HG03039 (cell line): ENCODE results near the gene OTUB1.

ENCODE experiments used
- ATAC-seq: cut with Tn5 transposase; IDR thresholded peaks from one replicate; pipeline ENCODE4 v1.9.1; 2021; ENCODE audit warnings: mild to moderate bottlenecking, moderate library complexity; ENCODE audit not compliant: unreplicated experiment

Gene OTUB1

GRCh38 chr11:64003807-64004589, 17.8 kb downstream of the OTUB1 start:
- no peak for ATAC-seq

DNA sequence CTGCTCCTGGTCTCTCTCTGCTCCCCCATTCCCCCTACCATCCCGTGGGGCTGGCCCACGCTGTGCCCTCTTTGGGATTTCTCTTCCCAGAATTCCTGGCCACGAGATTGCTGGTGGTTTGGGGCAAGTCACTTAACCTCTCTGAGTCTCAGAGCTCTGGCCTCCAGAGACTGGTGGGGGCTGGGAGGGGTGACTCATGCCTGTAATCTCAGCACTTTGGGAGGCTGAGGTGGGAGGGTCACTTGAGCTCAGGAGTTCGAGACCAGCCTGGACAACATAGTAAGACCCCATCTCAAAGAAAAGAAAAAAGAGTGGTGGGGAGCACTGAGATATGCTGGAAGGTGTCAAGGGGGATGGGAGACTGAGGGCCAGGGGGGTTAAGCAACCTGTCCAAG, 18.3 kb downstream of the OTUB1 start:
- ATAC-seq, result no peak

DNA sequence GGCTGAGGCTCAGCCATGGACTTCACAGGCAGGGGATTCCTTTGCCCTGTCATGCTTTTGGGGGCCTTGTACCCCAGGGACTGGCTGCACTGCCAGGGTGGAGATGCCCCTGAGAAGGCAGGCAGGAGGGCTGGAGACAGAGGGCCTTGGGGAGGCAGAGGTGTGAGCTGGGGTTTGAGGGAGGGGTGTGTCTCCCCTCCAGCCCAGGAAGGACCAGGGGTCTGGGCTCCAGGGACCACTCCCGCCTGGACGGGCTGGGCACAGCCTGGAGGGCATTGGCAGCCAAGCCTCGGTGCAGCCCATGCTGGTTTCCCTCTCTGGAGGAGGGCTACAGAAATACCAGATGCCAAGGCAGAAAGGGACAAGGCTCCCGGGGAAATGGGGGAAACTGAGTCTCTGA, 19.5 kb downstream of the OTUB1 start:
- no peak for ATAC-seq

GRCh38 chr11:64006398-64006797, 20.2 kb downstream of the OTUB1 start:
- ATAC-seq, result no peak

DNA sequence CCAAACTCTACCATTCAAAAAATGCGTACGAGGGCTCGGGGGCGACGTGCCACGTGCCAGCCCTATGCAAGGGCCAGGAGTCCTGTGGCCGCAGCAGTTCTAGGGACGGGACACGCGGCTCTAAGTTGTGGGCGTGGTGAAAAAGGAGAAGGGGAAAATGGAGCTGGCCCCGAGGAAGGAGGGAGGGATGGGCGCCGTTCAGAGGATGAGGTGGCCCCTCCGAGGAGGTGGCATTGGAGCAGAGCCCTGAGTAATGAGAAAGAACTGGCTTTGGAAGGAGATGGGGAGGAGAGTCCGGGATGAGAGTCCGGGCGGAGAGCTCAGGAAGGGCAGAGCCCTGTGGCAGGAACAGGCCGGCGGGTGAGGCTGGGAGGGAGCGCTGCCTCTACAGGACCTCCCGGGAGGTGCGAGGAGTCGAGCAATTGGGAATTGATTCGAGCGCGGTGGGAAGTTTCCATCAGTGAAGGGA, 21.0 kb downstream of the OTUB1 start:
- no peak for ATAC-seq

DNA sequence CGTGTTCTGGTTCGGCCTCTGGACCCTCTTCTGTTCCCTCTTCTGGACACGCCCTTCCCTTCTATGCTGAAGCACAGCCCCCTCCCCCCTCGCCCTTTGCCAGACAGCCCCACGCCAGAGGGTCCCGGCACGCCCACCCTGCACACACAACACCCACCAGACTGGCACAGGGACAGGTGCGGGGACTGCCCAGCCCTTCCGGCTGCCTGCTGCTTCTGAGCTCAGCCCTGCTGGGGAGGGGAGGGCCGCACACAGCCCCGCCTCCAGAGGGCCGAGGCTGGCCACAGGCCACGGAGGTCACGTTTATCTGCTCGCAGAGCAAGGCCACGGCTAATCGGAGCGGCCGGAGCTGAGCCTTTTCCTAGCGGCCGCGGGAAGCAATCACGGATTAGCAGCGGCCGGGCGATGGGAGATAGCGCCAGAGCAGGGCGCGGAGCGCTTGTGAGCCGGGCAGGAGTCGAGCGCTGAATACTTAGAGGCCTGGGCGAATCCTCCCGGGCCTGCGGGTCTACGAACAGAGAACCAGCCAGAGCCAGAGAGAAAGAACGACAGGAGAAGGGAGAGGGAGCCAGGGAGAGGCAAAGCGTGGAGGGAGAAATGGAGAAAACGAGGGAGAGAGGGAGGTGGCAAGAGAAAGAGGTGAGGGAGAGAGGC, 21.5 kb downstream of the OTUB1 start:
- no peak for ATAC-seq

- ATAC-seq, result no peak
These were observed 22.2 kb downstream of the OTUB1 start for GRCh38 chr11:64008283-64008913.

GRCh38 chr11:64008914-64009633, 22.8 kb downstream of the OTUB1 start:
- no peak for ATAC-seq

GRCh38 chr11:64009710-64010109, 23.5 kb downstream of the OTUB1 start:
- ATAC-seq, result no peak

DNA sequence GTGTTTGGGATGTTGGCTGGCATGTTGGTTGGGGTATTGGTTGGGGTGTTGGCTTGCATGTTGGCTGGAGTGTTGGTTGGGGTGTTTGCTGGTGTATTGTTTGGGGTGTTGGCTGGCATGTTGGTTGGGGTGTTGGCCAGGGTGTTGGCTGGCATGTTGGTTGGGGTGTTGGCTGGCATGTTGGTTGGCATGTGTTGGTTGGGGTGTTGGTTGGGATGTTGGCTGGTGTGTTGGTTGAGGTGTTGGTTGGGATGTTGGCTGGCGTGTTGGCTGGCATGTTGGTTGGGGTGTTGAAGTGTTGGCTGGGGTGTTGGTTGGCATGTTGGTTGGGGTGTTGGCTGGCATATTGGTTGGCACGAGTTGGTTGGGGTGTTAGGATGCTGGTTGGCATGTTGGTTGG, 24.5 kb downstream of the OTUB1 start:
- ATAC-seq, result no peak

DNA sequence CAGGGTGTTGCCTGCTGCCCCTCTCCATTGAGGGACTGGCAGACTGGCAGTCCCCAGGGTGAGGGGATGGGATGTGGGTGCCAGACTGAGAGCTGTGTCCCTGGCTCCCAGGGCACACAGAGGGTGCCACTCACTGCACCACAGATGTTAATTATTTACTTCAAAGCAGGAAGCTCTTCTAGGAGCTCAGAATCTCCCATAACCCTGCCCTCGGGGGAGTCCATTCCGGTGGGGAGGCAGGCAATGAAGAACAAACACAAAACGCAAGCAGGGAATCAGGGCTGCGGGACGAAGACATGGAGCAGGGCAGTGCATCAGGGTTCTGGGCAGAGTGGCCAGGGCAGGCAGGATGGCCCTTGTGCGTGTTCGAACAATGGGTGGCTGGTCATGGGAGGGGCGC, 25.1 kb downstream of the OTUB1 start:
- no peak for ATAC-seq

DNA sequence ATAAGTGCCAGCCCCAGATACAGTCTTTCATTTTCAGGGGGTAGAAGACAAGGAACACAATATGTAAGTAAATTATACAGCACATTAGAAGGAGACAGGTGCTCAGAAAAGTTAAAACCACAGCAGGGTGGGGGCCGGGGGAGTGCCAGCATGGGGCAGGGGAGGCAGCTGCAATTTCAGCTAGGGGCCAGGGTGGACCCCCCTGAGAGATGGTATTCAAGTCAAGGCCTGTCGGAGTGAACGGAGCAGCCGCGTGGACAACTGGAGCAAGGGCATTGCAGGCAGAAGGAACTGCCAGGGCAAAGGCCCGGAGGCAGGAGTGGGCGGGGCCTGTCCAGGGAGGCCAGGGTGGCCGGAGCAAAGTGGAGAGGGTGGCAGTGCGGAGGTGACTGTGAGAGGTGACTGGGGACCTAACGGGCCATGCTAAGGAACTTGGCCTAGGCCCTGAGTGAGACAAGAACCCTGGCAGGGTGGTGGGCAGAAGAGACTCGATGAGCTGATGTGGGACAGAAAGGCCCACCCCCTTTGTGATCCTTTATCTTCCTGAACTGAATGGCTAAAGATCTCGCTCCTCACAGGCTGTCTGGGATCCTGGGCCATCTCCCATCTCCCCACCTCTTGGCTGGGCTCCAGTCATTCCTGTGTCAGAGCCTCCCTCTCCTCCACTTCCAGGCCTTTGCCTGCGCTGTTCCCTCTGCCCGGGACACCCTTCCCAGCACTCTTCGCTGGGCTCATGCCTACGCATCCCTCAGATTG, 27.1 kb downstream of the OTUB1 start:
- ATAC-seq, result no peak

- ATAC-seq, result no peak
These were observed 28.1 kb downstream of the OTUB1 start for GRCh38 chr11:64014356-64014755.

GRCh38 chr11:64015510-64015909, 29.3 kb downstream of the OTUB1 start:
- ATAC-seq, result no peak

DNA sequence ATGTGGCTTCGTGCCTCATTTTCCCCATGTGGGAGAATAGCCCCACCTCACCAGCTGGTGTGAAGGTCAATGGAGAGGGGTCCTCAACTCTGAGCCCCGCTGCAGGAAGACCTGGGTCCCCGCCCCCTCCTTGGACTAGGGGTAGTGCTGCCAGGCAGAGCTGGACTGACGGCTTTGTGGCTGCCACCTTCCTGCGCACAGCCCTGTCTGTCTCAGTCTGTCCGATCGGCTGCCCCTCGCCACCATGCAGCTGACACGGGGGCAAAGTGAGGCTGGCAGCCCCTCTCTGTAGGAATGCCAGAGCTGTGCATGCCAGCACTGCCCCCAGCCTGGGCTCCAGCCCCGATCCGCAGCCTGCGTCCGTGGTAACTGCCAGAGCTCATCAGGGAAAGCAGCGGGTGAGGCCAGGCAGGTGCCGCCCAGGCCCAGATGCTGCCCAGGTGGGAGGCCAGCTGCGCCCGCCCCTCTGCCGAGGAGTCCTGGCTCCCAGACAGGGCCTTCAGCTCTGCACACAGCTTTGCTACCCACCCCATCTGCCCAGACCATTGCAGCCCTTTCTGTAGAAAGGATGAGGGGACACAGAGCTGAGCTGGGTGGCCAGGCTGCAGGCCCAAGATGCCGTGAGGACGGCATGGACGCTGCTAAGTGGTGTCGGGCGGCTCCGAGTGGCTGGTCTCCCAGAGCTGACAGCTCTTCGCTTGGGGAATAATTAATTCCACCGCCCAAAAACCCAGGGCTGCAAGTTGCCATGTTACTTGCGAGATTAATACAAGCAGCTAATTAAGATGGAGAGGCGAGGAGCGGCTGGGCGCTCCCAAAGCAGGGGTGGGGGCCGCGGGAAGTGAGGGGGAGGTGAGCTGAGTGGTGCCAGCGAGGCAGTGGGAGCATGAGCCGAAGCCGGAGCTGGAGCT, 30.0 kb downstream of the OTUB1 start:
- ATAC-seq, result no peak

DNA sequence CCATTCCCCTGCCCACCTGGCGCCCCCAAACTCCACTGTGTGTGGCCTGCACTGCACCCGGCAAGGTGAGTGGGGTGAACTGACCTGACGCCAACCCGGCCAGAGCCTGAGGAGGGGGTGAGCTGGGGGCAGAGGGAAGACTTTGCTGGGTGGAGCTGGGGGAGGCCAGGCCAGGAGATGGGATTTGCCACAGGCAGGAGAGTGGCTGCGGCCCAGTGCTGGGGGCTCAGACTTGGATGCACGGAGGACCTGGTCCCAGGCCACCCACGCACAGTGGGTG, 31.6 kb downstream of the OTUB1 start:
- ATAC-seq, result no peak

- ATAC-seq, result no peak
These were observed 32.1 kb downstream of the OTUB1 start for GRCh38 chr11:64018310-64018709.

DNA sequence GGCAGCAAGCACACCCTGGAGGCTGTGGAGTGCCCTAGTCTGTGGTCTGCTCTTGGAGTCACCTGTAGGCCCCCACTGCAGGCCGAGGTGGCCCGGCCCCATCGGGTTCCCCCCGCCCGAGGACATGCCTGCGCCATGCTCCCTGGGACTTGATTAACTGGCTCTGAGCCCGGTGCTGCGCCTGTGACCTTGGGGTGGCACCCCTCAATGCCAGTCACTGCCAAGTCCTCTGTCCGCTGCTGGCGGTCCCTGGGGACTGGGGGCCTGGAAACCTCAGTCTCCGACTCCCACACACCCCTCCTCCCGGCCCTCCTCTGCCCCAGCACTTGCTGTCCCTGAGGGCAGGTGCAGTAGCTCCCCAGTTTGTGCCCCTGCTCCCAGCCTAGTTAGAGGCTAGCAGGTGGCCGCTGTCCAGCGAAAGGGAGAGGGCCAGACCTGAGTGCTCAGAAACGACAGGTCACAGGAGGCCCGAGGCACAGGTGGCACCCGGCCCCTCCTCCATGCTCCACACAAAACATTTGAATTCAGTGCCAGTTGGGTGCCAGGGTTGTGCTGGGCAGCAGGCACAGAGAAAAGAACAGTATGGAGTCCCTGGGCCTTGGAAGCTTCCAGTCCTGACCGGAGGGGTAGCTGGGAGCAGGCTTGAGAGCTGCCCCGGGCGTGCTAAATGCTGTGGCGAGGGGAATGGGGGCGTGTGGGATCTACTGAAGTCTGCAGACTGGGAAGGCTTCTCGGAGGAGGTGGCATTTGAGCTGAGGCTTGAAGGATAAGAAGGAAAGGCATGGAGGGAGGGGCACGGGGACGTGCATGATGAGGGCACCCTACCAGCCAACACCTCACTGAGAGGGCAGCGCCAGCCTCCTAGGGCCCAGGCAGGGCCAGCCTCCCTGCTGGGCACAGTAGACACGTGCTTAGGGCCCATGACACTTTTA, 33.1 kb downstream of the OTUB1 start:
- no peak for ATAC-seq
